A673 (cell line): ENCODE data around the gene GP5.

Source experiments
- CTCF ChIP-seq: fragments of 300-800, 200-600 bp; sonication (generic); conservative IDR thresholded peaks from 2 replicates; pipeline ENCODE4 v1.5.1; 2017; ENCODE audit warnings: low read depth, mild to moderate bottlenecking, antibody characterized with exemption, low read length, moderate library complexity, mixed read lengths
- EZH2 ChIP-seq: fragments of 200-600 bp; sonication (generic); IDR thresholded peaks from 2 replicates; pipeline ENCODE4 v1.6.1; 2017; ENCODE audit warnings: borderline replicate concordance, low read depth, mild to moderate bottlenecking, mixed read lengths, antibody characterized with exemption, low read length; ENCODE audit not compliant: poor library complexity, severe bottlenecking

GRCh38 chr3:194355379-194355778 is 43.7 kb downstream of the GP5 start:
- TF ChIP-seq CTCF = no peak
- no peak for TF ChIP-seq EZH2
